Erythroblast (primary cell): Measurements from ENCODE around the gene HDHD5.

Experiments used
- GATA1 ChIP-seq: IDR thresholded peaks from 2 replicates; pipeline ENCODE4 v1.6.1; 2011; ENCODE audit warnings: low read depth, mild to moderate bottlenecking, control low read depth, low read length, moderate library complexity
- POLR2A ChIP-seq: IDR thresholded peaks from 2 replicates; pipeline ENCODE4 v1.6.1; 2011; ENCODE audit warnings: mild to moderate bottlenecking, low read length

DNA sequence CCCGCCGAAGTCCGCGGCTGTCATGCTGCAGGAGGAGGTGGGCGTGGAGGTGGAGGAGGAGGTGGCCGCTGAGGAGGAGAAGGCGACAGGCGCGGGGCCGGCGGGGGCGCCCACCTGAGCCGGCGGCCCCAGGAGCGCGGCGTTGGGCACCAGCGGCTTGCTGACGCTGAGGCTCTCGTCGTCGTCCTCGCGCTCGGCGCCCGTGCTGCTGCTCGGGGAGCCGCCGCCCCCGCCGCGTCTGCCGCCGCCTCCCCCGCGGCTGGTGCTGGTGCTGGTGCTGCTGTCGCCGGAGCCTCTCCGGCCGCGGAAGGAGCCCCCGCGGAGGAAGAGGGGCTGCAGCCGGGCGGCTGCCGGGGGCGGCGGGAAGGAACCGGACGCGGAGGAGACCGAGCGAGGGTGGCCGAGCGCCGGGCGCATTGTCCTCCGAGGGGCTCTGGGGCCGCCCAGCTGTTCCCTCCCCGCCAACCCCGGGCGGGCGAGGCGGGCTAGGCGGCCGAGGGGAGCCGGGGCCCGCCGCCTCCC lies 38.3 kb downstream of the HDHD5 start:
- TF ChIP-seq POLR2A (no peak), GATA1 (no peak)
